Vagina (tissue), 2 donors: ENCODE measurements around the gene RPUSD3. TPM values are rescaled to one million over a fixed set of nuclear protein-coding genes. Genes with fewer than 3 reads are reported as not detected.

Experiments
- DNase-seq, 2 donors: peaks; one replicate each; pipeline ENCODE4 v3.0.0-alpha.2; 2017; ENCODE audit errors: extremely low spot score in 2 of 2
- H3K27ac ChIP-seq: fragments of 200-600 bp; sonication (generic); one replicate; pipeline ENCODE4 v1.5.1; 2019
- H3K27me3 ChIP-seq: fragments of 200-600 bp; sonication (generic); one replicate; pipeline ENCODE4 v1.5.1; 2019
- H3K36me3 ChIP-seq, 2 donors: fragments of 200-600 bp; sonication (generic); one replicate each; pipeline ENCODE4 v1.5.1; 2017 to 2019
- H3K4me1 ChIP-seq: fragments of 200-600 bp; sonication (generic); one replicate; pipeline ENCODE4 v1.5.1; 2019
- H3K4me3 ChIP-seq, 2 donors: fragments of 200-600 bp; sonication (generic); 1 replicate in 1 of 2; 2 replicates in 1 of 2; pipeline ENCODE4 v1.5.1; 2016 to 2019
- H3K9me3 ChIP-seq: fragments of 200-600 bp; sonication (generic); one replicate; pipeline ENCODE4 v1.5.1; 2019
- POLR2A ChIP-seq, 2 donors: fragments of 450-650 bp; IDR thresholded peaks; one replicate each; pipeline ENCODE4 v1.6.1; 2017; ENCODE audit warnings: antibody characterized with exemption in 2 of 2, mild to moderate bottlenecking in 2 of 2, moderate library complexity in 2 of 2
- POLR2AphosphoS5 ChIP-seq, 2 donors: sonication (generic); formaldehyde crosslinking; IDR thresholded peaks; one replicate each; pipeline ENCODE4 v1.9.0; 2017; ENCODE audit warnings: antibody characterized with exemption in 2 of 2, mild to moderate bottlenecking in 2 of 2, low read depth in 1 of 2; ENCODE audit not compliant: insufficient read depth in 1 of 2
- intact Hi-C: fragments of 100-400 bp; cut with DNase I; formaldehyde crosslinking; loops from one replicate; pipeline ENCODE4 v1.15.1; 2023
- total RNA-seq: library from RNA; depleted of rRNA; stranded (reverse); fragments of >200 nt; gene quantifications from one replicate; pipeline ENCODE4 v1.2.3, GENCODE V29; 2016
- TF ChIP-seq, protein P1 (sequence below), 3 experiments: fragments of 450-650 bp in 2 of 3; fragments of 200-600 bp in 1 of 3; sonication (generic) in 1 of 3; IDR thresholded peaks; one replicate each; pipeline ENCODE4 v1.5.1; 2017 to 2019; ENCODE audit warnings: antibody characterized with exemption in 3 of 3, mild to moderate bottlenecking in 2 of 3, moderate library complexity in 2 of 3

Gene RPUSD3
- total RNA-seq, 1 donor from 2014 or later = 50.6 TPM

DNA sequence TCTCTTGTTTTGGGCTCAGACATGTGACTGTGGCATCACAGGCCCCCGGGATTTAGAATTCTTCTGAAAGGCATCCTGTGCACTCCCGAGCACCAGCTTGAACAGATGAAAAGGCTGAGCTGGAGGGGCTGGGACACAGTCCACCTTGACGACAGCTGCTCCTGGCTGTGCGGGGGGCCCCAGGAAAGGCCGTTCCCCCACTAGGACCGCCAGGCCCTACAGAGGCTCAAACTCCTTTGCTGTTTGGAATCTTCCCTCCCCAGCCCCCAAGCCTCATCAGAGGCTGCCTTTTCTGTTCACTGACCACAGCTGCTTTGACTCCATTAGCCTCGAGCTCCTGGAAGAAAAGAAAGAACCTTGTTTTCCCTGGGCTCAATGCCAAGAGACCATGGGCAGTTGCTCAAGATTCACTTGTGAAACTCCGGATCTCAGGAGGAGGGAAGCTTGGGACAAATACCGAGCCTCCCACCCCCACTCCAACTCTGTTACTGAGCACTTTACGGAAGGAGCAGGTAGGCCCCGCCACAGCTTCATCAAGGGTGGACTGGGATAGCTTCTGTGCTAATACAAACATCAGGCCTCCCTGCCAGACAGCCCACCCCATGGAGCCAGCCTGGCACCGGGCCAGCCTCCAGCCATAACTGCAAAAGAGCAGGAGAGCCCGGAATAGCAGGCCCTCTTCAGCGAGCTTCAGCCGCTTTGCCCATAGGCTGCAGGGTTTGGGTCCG lies 20.6 kb upstream of the RPUSD3 start:
- no peaks in the 10 kb centered on the region for H3K27me3 ChIP-seq

DNA sequence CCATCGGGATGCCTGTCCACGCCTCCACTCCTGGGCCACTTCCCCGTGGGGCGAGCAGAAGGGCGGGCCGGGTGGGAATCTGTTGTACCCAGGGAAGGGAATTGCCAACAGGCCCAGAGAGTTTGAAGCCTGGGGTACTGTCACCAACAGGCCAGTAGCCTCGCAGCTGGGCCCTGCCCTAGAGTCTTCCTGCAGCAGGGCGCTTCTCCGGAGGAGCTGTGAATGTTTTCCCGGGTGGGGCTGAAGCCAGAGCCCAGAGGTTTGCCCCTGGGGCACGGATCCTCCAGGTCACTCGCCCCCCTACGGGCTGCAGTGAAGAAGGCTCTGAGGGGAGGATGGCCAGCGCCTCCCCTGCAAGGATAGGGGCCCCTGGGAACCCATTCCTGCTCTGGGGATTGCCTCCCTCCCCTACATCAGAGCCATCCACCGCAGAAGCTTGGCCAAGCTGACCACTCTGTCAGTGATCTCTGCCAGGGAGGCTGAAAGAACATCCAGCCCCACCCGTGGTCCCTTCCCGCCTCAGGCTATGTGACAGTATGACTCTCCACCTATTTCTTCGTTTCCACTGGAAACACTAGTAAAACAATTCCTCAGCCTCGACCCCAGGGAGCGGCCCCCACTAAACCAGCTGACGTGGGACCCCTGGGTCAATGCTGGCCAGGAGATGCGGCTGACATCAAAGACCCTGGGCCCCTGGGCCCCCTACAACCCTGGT lies 19.4 kb upstream of the RPUSD3 start:
- H3K4me1 ChIP-seq = peaks cover 34% of the 10 kb centered on the region
- no peaks in the 10 kb centered on the region for H3K27me3 ChIP-seq
- H3K4me3 ChIP-seq = peak overlapping the region; percentile 38
- H3K27ac ChIP-seq = peak overlapping the region; percentile 90
- H3K9me3 ChIP-seq = no peaks in the 10 kb centered on the region
- no peak for DNase-seq
- no peaks in the 10 kb centered on the region for H3K36me3 ChIP-seq
- TF ChIP-seq, protein P1, sequence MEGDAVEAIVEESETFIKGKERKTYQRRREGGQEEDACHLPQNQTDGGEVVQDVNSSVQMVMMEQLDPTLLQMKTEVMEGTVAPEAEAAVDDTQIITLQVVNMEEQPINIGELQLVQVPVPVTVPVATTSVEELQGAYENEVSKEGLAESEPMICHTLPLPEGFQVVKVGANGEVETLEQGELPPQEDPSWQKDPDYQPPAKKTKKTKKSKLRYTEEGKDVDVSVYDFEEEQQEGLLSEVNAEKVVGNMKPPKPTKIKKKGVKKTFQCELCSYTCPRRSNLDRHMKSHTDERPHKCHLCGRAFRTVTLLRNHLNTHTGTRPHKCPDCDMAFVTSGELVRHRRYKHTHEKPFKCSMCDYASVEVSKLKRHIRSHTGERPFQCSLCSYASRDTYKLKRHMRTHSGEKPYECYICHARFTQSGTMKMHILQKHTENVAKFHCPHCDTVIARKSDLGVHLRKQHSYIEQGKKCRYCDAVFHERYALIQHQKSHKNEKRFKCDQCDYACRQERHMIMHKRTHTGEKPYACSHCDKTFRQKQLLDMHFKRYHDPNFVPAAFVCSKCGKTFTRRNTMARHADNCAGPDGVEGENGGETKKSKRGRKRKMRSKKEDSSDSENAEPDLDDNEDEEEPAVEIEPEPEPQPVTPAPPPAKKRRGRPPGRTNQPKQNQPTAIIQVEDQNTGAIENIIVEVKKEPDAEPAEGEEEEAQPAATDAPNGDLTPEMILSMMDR (IDR thresholded peaks at IDR 0.05) = no peak
- no peak for TF ChIP-seq POLR2A (IDR thresholded peaks at IDR 0.05)
- no peak for TF ChIP-seq POLR2AphosphoS5 (IDR thresholded peaks at IDR 0.05; ENCODE audit: insufficient read depth in 1 of 2, low read depth in 1 of 2)
- intact Hi-C loops = loop anchor here (5.0 kb wide), 1 partner anchor 54 kb away; the partner anchor contains the start of gene IL17RC

More for the DNA sequence above, 20.6 kb upstream of the RPUSD3 start:
- H3K4me3 ChIP-seq = no peak overlapping the region
- H3K27ac ChIP-seq = peak overlapping the region; percentile 90
- peak in 1 of 2 donors; percentile 93 for DNase-seq
- intact Hi-C loops = loop anchor here (5.0 kb wide), 1 partner anchor 53 kb away; the partner anchor contains the start of gene IL17RC
- H3K4me1 ChIP-seq = peaks cover 34% of the 10 kb centered on the region
- no peak for TF ChIP-seq POLR2A (IDR thresholded peaks at IDR 0.05)
- peak in 1 of 2 donors; percentile 58 for TF ChIP-seq POLR2AphosphoS5 (IDR thresholded peaks at IDR 0.05; ENCODE audit: insufficient read depth in 1 of 2, low read depth in 1 of 2)
- H3K36me3 ChIP-seq = no peaks in the 10 kb centered on the region
- H3K9me3 ChIP-seq = no peaks in the 10 kb centered on the region

DNA sequence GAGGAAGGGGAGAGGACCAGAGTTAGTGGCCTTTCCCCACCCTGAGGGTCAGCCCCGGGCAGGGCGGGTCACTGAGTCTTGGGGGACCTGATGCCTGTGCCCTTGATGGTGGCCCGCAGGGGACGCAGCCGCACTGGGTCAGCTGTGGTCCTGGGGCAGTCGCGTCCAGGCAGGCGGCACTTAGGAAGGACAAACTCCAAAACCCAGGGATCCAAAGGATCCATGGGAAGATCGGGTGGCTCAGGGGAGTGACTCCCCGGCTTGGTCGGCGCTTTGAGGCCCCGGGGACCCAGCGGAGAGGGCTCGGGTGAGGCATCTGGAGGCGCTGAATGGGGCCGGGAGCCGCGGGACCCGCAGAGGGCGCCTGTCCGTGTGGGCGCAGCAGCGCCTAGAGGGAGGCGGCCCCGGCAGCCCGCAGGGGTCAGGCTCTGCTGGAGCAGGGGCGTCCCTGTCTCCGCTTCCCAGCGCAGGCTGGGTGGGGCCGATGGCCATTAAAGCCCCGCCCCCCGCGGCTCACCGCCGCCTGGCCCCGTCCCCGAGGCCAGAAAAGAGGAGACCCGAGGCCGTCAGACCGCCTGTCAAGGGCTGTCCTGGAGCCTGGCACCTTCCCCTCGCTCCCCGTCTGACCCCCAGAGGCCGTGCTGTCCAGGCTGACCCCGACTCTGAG lies 18.7 kb upstream of the RPUSD3 start:
- H3K4me3 ChIP-seq = peak overlapping the region; percentile 38
- intact Hi-C loops = loop anchor here (5.0 kb wide), 1 partner anchor 55 kb away; the partner anchor contains the start of gene IL17RC
- TF ChIP-seq, protein P1 (IDR thresholded peaks at IDR 0.05) = peak in 2 of 3 experiments; percentile 28 to 50
- TF ChIP-seq POLR2A (IDR thresholded peaks at IDR 0.05) = no peak
- TF ChIP-seq POLR2AphosphoS5 (IDR thresholded peaks at IDR 0.05; ENCODE audit: insufficient read depth in 1 of 2, low read depth in 1 of 2) = peak in 1 of 2 donors; percentile 70
- no peaks in the 10 kb centered on the region for H3K27me3 ChIP-seq
- H3K9me3 ChIP-seq = no peaks in the 10 kb centered on the region
- peak overlapping the region; percentile 90 for H3K27ac ChIP-seq
- no peak for DNase-seq
- no peaks in the 10 kb centered on the region for H3K36me3 ChIP-seq
- peaks cover 34% of the 10 kb centered on the region for H3K4me1 ChIP-seq

DNA sequence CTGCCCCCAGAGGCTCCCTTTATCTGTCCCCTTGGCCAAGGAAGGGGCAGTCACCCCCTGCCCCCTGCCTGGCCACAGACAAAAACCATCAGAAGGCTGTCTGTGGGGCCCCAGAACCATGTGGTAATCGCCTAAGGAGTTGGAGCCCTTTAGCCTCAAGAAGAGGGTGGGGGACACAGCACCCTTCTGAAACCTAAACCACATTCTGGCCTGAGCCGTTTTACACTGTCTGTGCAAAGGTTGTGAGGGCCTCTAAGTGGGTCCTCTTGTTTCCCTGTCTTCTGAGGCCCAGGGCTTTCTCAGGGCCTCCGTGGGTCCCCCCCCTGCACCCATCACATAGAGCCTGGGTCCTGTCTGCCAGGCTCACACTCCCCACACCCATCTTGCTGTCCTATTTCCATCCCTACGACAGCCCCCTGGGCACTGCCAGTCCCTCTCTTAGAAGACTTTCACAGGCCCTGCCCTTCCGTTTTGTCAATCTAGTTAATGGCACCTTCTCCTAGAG lies 17.9 kb upstream of the RPUSD3 start:
- Histone ChIP-seq H3K9me3 (no peaks in the 10 kb centered on the region), H3K4me1 (peaks cover 34% of the 10 kb centered on the region), H3K27me3 (no peaks in the 10 kb centered on the region), H3K4me3 (no peak overlapping the region), H3K36me3 (no peaks in the 10 kb centered on the region), H3K27ac (peak overlapping the region; percentile 90)
- intact Hi-C loops = loop anchor here (5.0 kb wide), 1 partner anchor 56 kb away; the partner anchor contains the start of gene IL17RC
- TF ChIP-seq POLR2AphosphoS5 (IDR thresholded peaks at IDR 0.05; ENCODE audit: insufficient read depth in 1 of 2, low read depth in 1 of 2) (no peak), POLR2A (IDR thresholded peaks at IDR 0.05) (no peak)
- TF ChIP-seq, protein P1 (IDR thresholded peaks at IDR 0.05) = no peak
- no peak for DNase-seq

DNA sequence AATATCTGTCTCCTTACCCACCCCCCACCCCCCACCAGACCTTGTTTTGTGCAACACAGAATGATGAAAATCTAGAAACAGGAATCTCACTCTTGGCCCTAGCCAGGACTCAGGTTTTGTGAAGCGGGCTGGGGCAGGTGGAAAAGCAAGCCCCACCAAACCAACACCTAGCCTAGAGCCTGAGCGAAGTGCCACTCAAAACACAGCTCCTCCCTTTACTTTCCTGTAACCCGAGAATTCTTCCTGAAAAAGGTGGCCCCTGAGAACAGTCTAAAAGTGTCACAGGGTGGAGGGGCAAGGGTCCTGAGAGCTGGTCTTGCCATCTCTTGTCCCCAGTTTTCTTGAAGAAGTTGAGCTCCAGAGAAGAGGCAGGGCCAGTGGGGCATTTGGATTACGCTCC lies 17.4 kb upstream of the RPUSD3 start:
- no peak for TF ChIP-seq POLR2AphosphoS5 (IDR thresholded peaks at IDR 0.05; ENCODE audit: insufficient read depth in 1 of 2, low read depth in 1 of 2)
- TF ChIP-seq, protein P1 (IDR thresholded peaks at IDR 0.05) = no peak
- TF ChIP-seq POLR2A (IDR thresholded peaks at IDR 0.05) = no peak
- no peak for DNase-seq
- no peaks in the 10 kb centered on the region for H3K27me3 ChIP-seq
- peak overlapping the region; percentile 90 for H3K27ac ChIP-seq
- no peak overlapping the region for H3K4me3 ChIP-seq
- H3K36me3 ChIP-seq = no peaks in the 10 kb centered on the region
- intact Hi-C loops = loop anchor here (5.0 kb wide), 1 partner anchor 56 kb away; the partner anchor contains the start of gene IL17RC
- peaks cover 32% of the 10 kb centered on the region for H3K4me1 ChIP-seq
- H3K9me3 ChIP-seq = no peaks in the 10 kb centered on the region
